Ectodermal cell (in vitro differentiated cells): Measurements from ENCODE around the gene F12.

Experiments used
- H3K27ac ChIP-seq: 2 replicates; pipeline ENCODE4 v1.7.0; 2013; ENCODE audit warnings: mild to moderate bottlenecking, low read depth, low read length; ENCODE audit not compliant: insufficient read depth, poor library complexity, severe bottlenecking
- H3K27me3 ChIP-seq: 2 replicates; pipeline ENCODE4 v1.7.0; 2013; ENCODE audit warnings: mild to moderate bottlenecking, low read length; ENCODE audit not compliant: insufficient read depth, control insufficient read depth, poor library complexity, severe bottlenecking
- H3K36me3 ChIP-seq: one replicate; pipeline ENCODE4 v1.7.0; 2013; ENCODE audit warnings: low read length; ENCODE audit not compliant: control insufficient read depth, insufficient read depth
- H3K4me1 ChIP-seq: one replicate; pipeline ENCODE4 v1.7.0; 2013; ENCODE audit warnings: low read length; ENCODE audit not compliant: control insufficient read depth, insufficient read depth
- H3K4me3 ChIP-seq: 2 replicates; pipeline ENCODE4 v1.7.0; 2013; ENCODE audit warnings: low read depth, low read length, control low read depth; ENCODE audit not compliant: insufficient read depth
- H3K9me3 ChIP-seq: 2 replicates; pipeline ENCODE4 v1.7.0; 2013; ENCODE audit warnings: mild to moderate bottlenecking, low read length, moderate library complexity; ENCODE audit not compliant: control insufficient read depth
- WGBS, 2 experiments: methylation state at CpG; one replicate each; pipeline ENCODE4 v1.1.7; 2013; ENCODE audit warnings: missing lambda C conversion rate in 2 of 2; 5-methylcytosine and 5-hydroxymethylcytosine counted together

Gene F12

DNA sequence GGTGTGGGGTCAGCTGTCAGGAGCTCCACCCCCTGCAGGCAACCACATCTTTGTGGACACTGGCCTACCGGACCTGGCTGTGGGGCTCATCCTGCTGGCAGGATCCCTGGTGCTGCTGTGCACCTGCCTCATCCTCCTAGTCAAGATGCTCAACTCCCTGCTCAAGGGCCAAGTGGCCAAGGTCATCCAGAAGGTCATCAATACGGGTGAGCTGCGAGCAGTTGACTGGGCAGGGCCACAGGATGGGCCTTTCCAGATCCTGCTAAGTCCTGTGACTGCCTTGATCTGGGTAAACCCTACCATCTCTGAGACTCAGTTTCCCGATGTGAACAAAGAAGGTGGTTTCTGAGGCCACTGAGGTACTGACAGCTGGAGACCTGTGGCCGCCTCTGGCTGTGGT is 15.4 kb downstream of the F12 start:
- H3K4me3 ChIP-seq: no peak overlapping the region
- no peaks in the 10 kb centered on the region for H3K36me3 ChIP-seq
- 85% methylated on average over 5 of the region's 5 CpGs for WGBS, 2 experiments
- H3K9me3 ChIP-seq: no peaks in the 10 kb centered on the region
- no peaks in the 10 kb centered on the region for H3K4me1 ChIP-seq
- H3K27me3 ChIP-seq: peaks cover 27% of the 10 kb centered on the region
- no peak overlapping the region for H3K27ac ChIP-seq

DNA sequence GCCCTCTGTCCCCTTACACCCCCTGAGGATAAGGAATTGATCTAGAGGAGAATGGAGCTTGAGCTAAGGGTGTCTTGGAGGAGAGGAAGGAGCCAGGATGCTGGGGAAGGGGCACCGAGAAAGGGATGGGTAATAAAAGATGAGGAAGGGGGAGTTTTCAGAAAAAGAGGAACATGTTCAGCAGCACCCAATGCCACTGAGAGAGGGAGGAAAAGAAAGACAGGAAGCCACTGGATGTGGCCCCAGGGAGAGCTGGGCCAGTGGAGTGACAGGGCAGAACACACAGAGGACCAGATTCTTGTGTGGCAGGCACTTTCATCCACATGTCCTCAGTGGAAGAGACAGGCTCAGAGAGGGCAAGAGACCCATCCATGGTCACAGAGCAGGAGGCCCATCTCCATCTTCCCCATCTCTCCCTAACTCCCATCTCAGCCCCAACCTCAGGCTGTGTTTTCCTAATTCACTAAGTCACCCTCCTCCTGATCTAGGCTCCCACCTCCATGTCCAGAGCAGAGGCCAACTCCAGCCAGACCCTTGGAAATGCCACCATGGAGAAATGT is 16.1 kb downstream of the F12 start:
- H3K27ac ChIP-seq: no peak overlapping the region

GRCh38 chr5:177392765-177393164 is 16.6 kb downstream of the F12 start:
- H3K4me3 ChIP-seq: no peak overlapping the region
- peaks cover 22% of the 10 kb centered on the region for H3K27me3 ChIP-seq
- no peaks in the 10 kb centered on the region for H3K9me3 ChIP-seq
- WGBS, 2 experiments: 56 to 60% methylated on average over 5 of the region's 5 CpGs
- no peaks in the 10 kb centered on the region for H3K4me1 ChIP-seq
- no peaks in the 10 kb centered on the region for H3K36me3 ChIP-seq
- H3K27ac ChIP-seq: no peak overlapping the region

More for the DNA sequence above, 16.1 kb downstream of the F12 start:
- H3K27me3 ChIP-seq: peaks cover 25% of the 10 kb centered on the region
- no peak overlapping the region for H3K4me3 ChIP-seq
- whole genome bisulfite sequencing, 2 experiments: 68 to 80% methylated on average over 1 of the region's 1 CpG
- no peaks in the 10 kb centered on the region for H3K9me3 ChIP-seq
- no peaks in the 10 kb centered on the region for H3K4me1 ChIP-seq
- no peaks in the 10 kb centered on the region for H3K36me3 ChIP-seq

DNA sequence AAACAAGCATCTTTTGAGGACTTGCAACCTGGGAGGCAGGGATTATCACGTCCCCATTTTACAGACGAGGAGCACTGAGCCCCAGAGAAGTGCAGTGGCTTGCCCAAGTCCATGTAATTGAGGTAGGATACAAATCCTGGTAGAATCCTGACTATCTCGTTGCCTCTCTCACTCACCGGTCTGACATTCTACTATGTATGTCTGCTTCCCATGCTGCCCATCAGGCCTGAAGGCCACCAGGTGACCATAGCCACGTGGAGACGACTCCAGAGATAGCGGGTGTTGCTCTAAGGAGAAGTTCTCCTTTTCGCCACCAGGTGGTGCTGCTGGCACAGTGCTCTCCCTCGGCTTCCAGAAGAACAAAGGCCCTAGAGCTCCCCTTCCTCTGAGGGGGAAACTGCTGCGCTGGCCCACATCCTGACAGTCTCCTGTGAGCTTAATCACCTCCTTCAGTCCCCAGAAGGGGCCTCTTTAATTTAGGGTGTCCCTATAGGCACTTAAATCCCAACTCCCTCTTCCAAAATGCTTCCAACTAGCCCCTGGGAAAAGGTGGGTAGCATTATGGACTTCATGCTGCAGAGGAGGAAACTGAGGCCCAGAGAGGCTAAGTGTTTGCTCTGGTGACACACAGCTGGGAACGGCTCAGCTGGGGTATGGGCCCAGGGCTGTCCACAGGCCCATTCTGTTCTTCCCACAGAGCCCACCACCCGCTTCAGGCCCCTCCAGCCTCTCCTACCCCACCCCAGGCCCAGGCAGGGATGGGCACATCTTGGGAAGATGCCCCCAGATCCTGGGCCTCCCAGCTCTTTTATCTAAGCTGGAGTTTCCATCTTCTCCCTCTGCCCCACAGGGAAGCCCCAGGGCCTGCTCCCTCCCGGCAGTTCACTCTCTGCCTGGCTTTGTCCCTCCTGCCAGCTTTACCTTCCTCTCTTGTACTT is 18.7 kb downstream of the F12 start:
- H3K27me3 ChIP-seq: peaks cover 15% of the 10 kb centered on the region
- no peak overlapping the region for H3K4me3 ChIP-seq
- H3K9me3 ChIP-seq: no peaks in the 10 kb centered on the region
- no peak overlapping the region for H3K27ac ChIP-seq
- H3K4me1 ChIP-seq: no peaks in the 10 kb centered on the region
- 35 to 37% methylated on average over 13 of the region's 13 CpGs for WGBS, 2 experiments
- H3K36me3 ChIP-seq: no peaks in the 10 kb centered on the region

DNA sequence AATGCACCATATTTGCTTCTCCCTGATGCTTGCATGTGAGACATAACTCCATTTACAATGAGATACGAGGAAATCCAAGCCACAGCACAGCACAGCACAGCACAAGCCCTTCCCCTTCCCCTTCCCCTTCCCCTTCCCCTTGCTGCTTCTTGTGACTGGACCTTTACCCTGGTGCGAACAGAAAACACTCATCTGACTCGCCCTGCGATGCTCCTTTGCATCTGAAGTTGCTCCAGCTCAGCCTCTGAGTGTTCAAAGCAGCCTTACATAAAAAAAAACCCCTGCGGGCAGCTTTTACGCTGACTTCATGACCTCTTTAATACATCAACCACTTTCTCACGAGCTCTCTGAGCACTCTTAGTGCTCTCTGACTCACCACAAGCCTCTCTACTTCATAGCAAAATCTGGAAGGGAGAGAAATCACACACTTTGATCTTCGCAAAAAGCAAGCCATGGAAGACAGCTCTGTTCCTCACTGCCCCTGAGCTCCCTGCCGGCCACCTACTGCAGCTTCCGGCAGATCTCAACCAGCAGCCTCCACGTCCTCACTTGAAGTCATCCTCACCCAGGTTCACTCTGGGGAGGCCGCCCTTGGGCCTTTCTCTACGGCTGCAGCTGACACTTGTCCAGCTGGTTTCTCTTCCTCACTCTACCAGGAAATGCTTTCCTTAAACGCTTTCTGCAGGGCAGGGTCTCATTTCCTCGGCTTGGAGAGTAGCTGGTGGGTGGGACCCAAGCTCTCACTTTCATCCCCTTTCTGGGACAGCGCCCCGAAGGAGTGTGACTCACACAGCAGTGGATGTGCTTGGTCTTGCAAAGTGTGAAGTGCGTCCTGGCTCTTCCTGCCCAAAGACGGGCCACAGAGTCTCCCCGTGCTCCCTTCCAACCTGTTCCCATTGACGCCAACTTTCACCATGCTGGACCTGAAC is 19.9 kb downstream of the F12 start:
- no peaks in the 10 kb centered on the region for H3K9me3 ChIP-seq
- no peaks in the 10 kb centered on the region for H3K4me1 ChIP-seq
- H3K36me3 ChIP-seq: no peaks in the 10 kb centered on the region
- peaks cover 15% of the 10 kb centered on the region for H3K27me3 ChIP-seq
- no peak overlapping the region for H3K27ac ChIP-seq
- WGBS, 2 experiments: 64 to 72% methylated on average over 21 of the region's 21 CpGs
- H3K4me3 ChIP-seq: no peak overlapping the region

DNA sequence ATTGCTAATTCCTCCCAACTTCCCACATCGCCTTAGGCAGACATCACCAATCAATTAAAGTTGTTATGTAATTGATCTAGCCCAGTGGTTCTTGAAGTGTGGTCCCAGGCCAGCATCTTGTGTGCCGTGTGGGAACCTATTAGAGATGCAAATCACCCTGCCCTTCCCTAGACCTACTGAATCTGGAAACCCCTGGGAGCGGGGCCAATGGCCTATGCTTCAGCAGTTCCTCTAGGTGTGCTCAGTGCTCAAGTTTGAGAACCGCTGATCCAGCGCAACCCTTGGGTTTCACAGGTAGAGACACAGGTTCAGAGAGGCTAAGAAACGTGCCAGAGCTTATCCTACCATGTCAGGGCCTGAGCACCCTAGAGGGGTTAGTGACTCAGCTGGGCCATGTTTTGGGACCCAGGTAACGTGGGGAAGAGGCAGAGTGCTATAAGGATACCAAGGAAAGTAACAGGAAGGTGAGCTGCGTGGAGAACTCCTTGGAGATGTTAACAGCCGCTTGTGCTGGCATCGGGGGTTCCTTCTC is 20.8 kb downstream of the F12 start:
- H3K9me3 ChIP-seq: no peaks in the 10 kb centered on the region
- no peak overlapping the region for H3K4me3 ChIP-seq
- WGBS, 2 experiments: 89 to 90% methylated on average over 10 of the region's 10 CpGs
- H3K27me3 ChIP-seq: peaks cover 15% of the 10 kb centered on the region
- H3K27ac ChIP-seq: no peak overlapping the region
- H3K4me1 ChIP-seq: no peaks in the 10 kb centered on the region
- H3K36me3 ChIP-seq: no peaks in the 10 kb centered on the region

GRCh38 chr5:177387405-177387804 is 22.0 kb downstream of the F12 start:
- Histone ChIP-seq H3K4me1 (no peaks in the 10 kb centered on the region), H3K27me3 (peaks cover 15% of the 10 kb centered on the region), H3K4me3 (no peak overlapping the region), H3K9me3 (no peaks in the 10 kb centered on the region), H3K36me3 (no peaks in the 10 kb centered on the region), H3K27ac (no peak overlapping the region)
- 93 to 96% methylated on average over 14 of the region's 14 CpGs for WGBS, 2 experiments

DNA sequence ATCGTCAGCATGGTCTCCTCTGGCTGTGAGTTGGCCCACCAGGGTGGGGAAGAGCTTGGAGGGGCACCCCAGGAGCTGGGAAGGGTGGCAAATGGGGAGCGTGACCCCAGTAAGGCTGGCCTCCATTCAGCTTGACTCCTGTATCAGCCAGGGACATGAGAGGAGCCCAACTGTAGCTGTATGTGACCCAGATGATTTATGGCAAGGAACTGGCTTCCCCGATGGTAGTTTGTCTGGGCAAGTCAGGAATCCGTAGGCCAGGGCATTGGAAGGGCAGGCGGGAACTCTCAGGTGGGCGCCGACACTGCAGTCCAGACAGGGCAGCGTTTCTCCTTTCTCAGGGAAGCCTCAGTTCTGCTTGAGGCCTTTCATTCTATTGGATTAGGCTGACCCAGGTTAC is 22.8 kb downstream of the F12 start:
- Histone ChIP-seq H3K4me1 (no peaks in the 10 kb centered on the region), H3K4me3 (no peak overlapping the region), H3K27ac (no peak overlapping the region), H3K36me3 (no peaks in the 10 kb centered on the region), H3K27me3 (peaks cover 15% of the 10 kb centered on the region), H3K9me3 (no peaks in the 10 kb centered on the region)
- WGBS, 2 experiments: 95 to 96% methylated on average over 8 of the region's 8 CpGs

DNA sequence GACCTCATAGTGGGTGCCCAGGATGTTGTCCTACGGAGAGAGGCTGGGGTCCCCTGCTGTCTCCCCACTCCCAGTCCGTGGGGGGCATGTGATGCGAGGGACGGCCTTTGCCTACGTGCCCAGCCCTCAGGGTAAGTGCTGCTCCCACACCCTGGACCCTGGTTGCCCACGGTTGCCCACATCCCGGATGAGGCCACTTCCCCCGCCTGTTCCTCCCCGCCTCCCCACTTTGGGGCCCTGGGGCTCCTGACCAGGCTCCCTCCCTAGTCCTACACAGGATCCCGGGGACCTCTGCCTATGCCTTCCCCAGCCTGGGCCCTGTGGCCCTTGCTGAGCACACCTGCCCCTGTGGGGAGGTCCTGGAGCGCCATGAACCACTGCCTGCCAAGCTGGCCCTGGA is 23.6 kb downstream of the F12 start:
- Histone ChIP-seq H3K27me3 (peaks cover 15% of the 10 kb centered on the region), H3K4me3 (no peak overlapping the region), H3K4me1 (no peaks in the 10 kb centered on the region), H3K36me3 (no peaks in the 10 kb centered on the region), H3K27ac (no peak overlapping the region), H3K9me3 (no peaks in the 10 kb centered on the region)
- 88% methylated on average over 11 of the region's 11 CpGs for WGBS, 2 experiments
